ENCODE results near the gene RCC2.

Gene RCC2

DNA sequence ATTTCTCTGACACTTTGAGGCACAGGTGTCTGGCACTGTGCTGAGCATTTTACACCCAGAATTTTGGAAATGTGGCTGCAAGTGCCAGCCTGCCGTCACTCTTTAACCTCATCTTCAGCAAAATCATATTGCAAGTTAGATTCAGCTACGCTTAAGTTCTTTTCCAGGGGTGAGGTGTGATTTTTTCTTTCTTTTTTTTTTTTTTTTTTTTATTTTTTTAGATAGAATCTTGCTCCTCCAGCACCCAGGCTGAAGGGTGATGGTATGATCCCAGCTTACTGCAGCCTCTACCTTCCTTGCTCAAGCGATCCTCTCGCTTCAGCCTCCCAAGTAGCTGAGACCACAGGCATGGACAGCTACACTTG is 2.5 kb upstream of the RCC2 start:
- DNase-seq: no peak

DNA sequence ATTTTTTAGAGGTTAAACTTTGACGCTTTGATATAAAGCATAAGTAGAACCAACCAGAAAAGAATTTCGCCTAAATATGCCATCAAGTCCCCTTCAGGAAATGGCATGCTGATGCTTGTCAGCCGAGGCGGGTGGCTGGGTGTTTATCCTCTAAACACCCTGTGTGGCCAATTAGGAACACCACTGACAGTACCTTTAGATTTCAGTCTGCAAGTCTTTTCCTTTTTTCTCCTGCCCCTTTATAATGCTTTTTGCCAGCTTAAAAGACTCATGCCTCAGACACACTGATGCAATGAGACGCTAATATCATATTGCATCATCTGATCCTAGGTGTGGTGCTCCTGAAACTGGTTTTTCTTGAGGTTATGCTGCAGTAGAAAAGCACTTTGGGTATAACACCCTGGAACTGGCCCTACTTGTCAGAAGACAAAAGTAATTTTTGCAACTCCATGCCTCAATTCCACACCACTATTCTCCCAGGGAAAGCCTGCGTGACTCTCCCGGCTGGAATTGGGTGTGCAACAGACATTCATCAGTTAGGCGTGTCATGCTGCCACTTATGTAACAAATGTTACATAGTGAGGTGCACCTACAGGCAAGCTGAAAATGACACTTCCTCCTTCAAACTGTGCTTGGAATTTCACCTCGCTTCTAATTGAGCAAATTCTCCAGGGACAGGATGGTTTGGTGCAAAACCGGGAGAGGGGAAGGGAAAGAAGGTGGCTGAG is 2.0 kb upstream of the RCC2 start:
- no peak for DNase-seq

GRCh38 chr1:17440827-17441168 is 1.3 kb upstream of the RCC2 start:
- DNase-seq: no peak

DNA sequence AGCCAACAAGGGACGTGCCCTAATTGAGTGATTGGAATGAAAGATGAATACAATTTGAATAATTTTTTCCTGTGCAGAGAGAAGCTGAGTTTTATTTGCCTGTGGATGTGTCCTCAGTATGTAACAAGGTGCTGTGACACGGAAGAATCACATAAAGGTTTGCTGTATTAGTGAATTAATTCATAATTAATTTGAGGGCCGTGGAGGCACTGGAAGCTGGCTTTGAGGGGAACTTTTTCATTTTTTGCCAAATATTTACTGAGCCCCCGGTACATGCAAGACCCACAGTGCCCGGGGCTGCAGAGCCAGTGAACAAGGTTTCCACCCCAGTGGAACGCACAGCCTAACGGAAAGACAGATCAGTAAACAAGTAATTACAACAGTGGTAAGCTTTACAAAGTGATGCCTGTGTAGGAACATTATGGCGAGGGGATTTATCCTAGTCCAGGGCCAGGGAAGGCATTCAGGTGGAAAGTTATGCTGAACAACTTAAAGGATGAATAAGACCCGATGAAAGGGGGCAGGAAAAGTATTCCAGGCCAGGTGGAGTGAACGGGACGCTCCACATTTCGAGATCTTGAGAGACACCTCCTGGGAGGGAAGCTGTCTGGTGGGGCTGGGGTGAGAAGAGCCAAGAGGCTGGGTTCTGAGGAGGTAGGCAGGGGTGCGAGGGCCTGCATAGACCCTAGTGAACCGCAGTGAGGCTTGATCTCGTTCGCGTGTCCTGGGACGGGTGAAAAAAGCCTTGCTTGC is 773 bp upstream of the RCC2 start:
- DNase-seq: no peak

GRCh38 chr1:17438318-17439249 is 893 bp downstream of the RCC2 start:
- peak; percentile 5 for DNase-seq

DNA sequence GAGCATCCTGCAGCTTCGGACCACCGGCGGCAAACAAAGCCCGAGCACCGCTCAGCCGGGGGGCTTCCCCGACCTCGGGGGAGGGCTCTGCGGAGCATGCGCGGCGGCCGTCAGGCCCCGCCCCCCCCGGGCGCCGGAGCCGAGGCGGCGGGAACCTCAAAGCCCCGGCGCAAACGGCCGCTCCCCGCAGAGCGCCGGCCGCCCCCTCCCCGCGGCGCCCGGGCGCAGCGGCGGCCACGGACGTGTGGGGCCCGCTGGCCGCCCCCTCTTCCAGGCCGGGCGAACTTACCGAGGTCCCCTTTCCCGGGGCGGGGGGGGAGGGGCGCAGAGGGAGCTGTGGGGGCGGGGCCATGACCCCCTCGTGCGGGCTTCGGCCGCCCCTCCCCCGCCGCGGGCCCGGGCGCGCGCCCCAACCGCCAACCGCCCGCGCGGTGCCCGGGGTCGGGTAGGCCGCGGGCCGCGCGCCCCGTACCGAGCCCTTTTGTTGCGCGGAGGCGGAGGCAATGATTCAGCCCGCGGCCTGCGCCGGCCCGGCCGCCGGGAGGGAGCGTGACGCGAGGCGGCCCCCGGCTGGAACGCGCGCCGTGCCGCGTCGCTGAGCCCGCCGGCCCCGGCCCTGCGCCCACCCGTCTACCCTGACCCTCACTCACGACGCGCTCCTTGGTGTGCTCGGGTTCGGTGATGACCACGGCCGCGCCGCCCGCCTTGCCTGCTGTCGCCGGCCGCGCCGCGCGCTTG is 1.7 kb downstream of the RCC2 start:
- peak; percentile 10 for DNase-seq

GRCh38 chr1:17437260-17437579 is 2.3 kb downstream of the RCC2 start:
- DNase-seq: no peak

- no peak for DNase-seq
These were observed 2.9 kb downstream of the RCC2 start for GRCh38 chr1:17436380-17437174.

DNA sequence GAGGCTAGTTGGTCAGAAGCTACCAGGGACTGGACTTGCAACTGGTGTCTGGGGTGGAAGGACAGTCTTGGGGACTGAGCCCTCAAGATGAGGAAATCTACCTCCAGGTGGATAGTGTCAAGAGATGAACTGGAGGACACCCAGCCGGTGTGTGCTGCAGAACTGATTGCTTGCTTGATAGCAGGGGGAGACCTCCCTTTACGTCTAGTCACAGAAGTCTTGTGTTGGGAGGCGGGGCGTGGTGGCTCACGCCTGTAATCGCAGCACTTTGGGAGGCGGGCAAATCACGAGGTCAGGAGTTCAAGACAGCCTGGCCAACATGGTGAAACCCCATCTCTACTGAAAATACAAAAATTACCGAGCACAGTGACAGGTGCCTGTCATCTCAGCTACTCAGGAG is 4.9 kb downstream of the RCC2 start:
- no peak for DNase-seq

DNA sequence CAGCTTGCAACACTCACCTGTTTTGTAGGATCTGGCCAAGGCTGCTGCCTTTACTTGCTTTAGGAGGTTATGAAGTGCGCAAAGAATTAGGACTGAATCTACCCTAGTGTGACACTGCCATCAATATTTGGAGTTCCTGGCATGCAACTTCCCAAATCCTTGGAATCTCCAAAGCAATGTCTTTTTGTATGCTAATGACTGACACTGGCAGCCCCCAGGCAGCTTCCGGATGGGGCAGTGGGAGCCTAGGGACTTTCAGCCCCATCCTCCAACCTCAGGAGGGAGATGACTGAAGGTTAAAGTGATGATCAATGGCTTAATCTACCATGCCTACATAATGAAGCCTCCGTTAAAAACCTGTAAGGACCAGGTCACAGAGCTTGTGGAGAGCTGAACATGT is 5.5 kb downstream of the RCC2 start:
- no peak for DNase-seq

- DNase-seq: no peak
These were observed 6.2 kb downstream of the RCC2 start for GRCh38 chr1:17433261-17433660.

GRCh38 chr1:17432412-17432811 is 7.1 kb downstream of the RCC2 start:
- no peak for DNase-seq

- no peak for DNase-seq
These were observed 10.3 kb downstream of the RCC2 start for GRCh38 chr1:17429183-17429582.

DNA sequence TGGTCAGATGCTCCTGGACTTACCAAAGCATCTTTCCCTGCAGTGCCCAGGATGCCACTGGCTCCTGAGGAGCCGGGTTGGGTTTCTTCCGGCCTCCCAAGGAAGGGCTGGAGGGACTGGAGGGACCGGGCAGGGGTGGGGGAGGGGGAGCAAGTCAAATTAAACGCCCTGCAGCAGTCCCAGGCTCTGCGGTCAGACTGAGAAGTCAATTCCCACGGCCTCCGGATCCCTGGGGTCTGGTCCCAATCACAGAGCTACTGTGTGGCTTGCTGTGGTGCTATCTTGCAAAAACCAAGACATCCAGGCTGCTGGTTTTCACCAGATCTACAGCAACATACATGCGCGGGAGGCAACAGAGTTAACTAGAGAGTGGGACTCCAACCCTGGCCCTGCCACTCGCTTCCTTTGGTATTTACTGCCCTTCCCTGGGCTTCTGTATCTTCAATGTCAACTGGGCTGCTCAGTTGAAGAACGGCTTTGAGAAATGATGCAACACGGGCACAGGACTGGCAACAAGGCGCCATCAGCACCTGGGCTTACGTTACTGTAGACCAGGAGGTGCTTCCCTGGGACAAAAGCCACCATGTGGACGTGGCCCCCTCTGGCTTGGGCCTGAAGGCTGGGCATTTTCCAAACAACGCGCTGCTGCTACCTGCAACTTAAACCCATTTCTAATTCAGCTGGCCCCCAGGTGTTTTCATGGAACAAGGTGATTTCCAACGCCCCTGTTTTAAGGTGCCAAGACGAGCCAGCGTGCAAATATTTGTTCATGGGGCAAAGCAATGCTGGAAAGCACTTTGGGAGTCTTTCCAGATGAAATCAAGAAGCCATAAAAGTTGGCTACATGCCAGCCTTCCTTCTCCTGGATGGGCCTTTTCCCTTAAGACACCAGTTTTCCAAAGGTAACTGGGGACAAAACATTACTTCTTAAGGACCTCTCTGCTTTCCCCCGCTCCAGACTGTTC is 11.5 kb downstream of the RCC2 start:
- no peak for DNase-seq

GRCh38 chr1:17425806-17426600 is 13.5 kb downstream of the RCC2 start:
- DNase-seq: no peak

DNA sequence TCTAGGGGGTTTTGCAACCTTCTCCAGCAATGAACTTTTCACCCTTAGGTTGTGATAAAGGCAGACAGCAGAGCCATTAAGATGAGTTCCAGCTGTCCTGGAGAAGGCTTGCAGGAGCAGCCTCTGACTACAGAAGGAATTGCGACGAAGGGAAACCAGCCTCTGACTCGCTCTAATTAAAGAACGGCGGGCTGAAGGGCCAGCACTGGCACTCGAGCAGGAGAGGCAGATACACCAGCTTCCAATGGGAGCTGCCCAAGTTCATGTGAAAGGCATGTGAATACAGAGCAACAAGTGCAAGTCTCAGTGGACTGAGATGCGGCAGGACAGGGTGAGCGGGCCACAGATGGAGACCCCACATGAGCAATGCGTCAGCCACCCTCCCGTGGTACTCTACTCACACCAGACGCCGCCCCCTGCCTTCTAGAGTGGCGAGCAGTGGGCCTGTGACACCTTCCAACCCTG is 15.7 kb downstream of the RCC2 start:
- DNase-seq: no peak

- no peak for DNase-seq
These were observed 17.0 kb downstream of the RCC2 start for GRCh38 chr1:17422461-17422860.

DNA sequence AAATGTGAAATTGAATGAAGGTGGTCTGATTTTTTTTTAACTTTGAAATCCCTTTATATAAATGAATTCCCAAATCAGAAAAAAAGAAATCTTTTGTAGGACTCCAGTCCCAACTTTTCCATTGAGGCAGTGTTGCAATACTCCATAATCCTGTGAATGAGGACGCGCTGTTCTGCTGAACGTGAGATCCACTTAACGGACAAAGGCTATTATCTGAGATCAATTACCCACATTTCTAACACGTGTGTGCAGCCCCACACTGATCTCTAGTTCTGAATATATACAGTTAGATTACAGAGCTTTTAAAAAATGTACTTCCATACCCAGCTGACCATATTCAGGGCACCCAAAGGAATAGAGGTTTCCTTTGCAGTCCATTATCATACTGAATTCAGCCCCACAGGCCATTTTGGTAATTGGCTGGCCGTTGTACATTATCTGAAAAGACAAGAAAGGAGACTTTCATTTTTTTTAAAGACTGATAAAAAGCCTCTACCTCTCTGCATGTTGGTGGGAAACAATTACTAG is 19.0 kb downstream of the RCC2 start:
- no peak for DNase-seq

DNA sequence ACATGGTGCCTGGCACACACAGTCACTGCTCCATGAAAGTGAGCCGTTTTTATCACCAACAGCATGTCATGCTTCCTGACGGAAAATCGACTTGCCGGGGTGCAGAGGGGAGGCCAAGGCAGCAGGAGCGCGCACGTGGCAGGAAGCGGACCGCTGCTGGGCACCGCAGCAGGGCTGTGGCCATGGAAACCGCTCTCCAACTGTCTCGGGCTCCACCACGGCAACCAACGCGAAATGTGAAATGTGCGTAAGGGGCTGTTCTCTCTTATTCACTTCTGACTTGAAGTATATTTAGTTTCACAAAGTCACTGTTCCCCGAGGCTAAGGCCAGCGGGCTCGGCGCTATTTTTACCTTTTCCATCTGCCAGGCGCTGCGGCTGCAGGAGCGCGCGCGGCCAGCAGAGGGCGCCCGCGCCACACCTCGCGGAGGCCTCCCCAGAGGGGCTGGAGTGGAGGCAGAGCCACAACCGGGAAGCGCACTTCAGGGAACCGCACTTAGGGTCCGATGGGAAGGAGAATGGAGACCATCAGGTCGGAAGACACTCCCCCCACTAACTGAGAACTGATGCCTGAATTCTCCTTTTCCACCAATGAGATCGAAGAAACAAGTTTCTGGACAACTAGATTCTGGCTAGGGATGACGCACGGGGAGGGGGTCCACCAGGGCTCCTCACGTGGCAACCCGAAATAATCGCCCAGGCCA is 19.7 kb downstream of the RCC2 start:
- no peak for DNase-seq

Measured in NCI-H774 (cell line).